ENCODE results near the gene SORCS2.
A peak's percentile ranks its signal among the peaks of the same experiment; 100 is the strongest.

SORCS2 gene

DNA sequence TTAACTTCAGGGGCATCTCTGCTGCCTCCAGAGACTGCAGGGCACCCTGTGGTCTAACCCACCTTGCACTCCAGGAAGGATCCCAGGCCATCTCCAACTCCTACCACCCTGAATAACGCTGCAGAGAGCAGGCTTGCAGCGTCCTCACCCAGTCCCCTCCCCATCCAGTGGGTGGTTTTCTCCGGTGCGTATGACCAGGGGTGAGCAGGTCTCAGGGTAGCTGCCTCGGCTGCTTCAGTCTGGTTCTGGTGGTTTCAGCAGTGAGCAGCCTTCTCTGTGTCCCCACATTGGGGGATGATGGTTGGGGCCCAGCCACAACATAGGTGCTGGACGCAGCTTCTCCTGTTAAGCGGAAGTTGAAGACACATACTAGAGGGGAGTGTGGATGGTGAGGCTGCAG, 38.6 kb upstream of the SORCS2 start:
- in situ Hi-C loops (cut with HindIII; ENCODE audit: low pct_ligation_motif_present, low sequenced_read_pairs) = no loop called here
- Histone ChIP-seq H3K27me3 (replicated peaks) (peaks cover 11% of the 10 kb centered on the region), H3K36me3 (replicated peaks) (no peaks in the 10 kb centered on the region), H3K27ac (no peak overlapping the region), H3K4me3 (ENCODE audit: low read depth, low read length) (no peak overlapping the region)
- TF ChIP-seq, protein P1, sequence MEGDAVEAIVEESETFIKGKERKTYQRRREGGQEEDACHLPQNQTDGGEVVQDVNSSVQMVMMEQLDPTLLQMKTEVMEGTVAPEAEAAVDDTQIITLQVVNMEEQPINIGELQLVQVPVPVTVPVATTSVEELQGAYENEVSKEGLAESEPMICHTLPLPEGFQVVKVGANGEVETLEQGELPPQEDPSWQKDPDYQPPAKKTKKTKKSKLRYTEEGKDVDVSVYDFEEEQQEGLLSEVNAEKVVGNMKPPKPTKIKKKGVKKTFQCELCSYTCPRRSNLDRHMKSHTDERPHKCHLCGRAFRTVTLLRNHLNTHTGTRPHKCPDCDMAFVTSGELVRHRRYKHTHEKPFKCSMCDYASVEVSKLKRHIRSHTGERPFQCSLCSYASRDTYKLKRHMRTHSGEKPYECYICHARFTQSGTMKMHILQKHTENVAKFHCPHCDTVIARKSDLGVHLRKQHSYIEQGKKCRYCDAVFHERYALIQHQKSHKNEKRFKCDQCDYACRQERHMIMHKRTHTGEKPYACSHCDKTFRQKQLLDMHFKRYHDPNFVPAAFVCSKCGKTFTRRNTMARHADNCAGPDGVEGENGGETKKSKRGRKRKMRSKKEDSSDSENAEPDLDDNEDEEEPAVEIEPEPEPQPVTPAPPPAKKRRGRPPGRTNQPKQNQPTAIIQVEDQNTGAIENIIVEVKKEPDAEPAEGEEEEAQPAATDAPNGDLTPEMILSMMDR (IDR thresholded peaks at IDR 0.05; ENCODE audit: low read depth, low read length, missing control alignments) = no peak
- DNase-seq = no peak

DNA sequence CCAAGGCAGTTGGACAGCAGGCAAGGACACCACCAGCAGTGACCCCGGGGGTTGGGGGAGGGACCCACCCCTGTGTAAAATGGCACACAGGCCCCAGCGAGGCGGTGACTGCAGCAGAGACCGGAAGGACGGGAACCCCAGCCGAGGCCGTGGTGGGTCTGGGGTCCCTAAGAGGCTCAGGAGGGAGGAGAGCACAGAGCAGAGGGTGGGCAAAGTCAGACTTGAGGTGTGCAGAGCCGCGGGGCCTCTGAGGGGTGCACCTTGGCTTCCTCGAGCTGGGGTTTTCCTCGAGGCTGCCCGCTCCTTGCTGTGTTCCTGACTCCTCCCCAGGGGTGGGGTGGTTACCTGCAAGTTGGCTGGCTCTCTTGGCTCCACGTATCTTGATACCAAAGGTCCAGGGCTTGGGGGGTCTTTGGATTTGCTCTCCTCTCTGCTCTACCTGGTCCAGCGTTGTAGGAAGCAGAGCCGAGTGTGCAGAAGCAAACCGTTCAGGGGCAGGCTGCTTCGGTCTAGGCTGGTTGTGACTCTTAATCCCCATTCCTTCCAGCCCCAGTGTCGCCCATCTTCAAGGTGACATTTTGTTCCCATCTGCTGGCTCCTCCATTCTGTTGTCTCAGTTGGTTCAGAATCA, 37.9 kb upstream of the SORCS2 start:
- no peaks in the 10 kb centered on the region for H3K36me3 ChIP-seq (replicated peaks)
- H3K4me3 ChIP-seq (ENCODE audit: low read depth, low read length) = no peak overlapping the region
- no peak overlapping the region for H3K27ac ChIP-seq
- TF ChIP-seq, protein P1 (IDR thresholded peaks at IDR 0.05; ENCODE audit: low read depth, low read length, missing control alignments) = no peak
- peaks cover 11% of the 10 kb centered on the region for H3K27me3 ChIP-seq (replicated peaks)
- no peak for DNase-seq
- in situ Hi-C loops (cut with HindIII; ENCODE audit: low pct_ligation_motif_present, low sequenced_read_pairs) = no loop called here

DNA sequence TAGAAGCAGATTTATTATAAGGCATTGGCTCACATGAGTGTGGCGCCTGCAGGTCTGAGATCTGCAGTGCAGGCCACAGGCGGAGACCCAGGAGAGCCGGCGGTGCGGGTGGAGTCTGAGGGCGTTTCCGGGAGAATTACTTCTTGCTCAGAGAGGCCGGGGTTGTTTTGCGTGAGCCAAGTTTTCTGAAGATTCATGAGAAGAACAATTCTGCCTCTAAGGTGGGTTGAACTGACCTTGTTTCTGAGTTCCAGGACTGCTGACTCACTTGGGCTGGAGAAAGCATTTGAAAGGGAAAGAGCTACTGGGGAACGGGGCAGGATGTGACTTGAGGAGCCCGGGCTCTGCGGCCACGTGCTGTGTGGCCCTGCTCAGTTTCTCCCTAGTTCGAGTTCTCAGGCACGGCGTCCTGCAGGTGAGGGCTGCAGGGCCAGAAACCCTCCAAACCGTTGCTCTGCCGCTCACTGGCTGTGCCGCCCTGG, 36.7 kb upstream of the SORCS2 start:
- in situ Hi-C loops (cut with HindIII; ENCODE audit: low pct_ligation_motif_present, low sequenced_read_pairs) = no loop called here
- TF ChIP-seq, protein P1 (IDR thresholded peaks at IDR 0.05; ENCODE audit: low read depth, low read length, missing control alignments) = no peak
- H3K4me3 ChIP-seq (ENCODE audit: low read depth, low read length) = no peak overlapping the region
- H3K27ac ChIP-seq = no peak overlapping the region
- H3K36me3 ChIP-seq (replicated peaks) = no peaks in the 10 kb centered on the region
- peaks cover 9% of the 10 kb centered on the region for H3K27me3 ChIP-seq (replicated peaks)
- DNase-seq = no peak

DNA sequence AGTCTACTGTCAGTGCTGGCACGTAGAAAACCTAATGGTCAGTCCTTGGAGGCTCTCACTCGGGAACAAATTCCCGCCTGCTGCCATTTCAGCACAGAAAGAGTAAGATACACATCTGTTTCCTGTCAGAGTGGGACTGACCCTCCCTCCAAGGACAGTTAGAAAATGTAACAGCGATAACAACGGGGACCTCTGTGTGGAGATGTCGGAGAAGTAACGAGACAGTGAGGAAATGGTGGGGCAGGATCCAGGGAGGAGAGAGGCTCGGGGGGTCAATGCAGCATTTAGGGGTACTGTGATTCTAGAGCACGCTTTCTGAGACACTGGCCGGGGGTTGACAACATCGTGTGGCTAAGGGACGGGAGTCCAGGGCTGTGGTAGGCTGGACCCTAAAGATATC, 36.0 kb upstream of the SORCS2 start:
- TF ChIP-seq, protein P1 (IDR thresholded peaks at IDR 0.05; ENCODE audit: low read depth, low read length, missing control alignments) = no peak
- in situ Hi-C loops (cut with HindIII; ENCODE audit: low pct_ligation_motif_present, low sequenced_read_pairs) = no loop called here
- H3K36me3 ChIP-seq (replicated peaks) = no peaks in the 10 kb centered on the region
- H3K27ac ChIP-seq = no peak overlapping the region
- DNase-seq = no peak
- no peak overlapping the region for H3K4me3 ChIP-seq (ENCODE audit: low read depth, low read length)
- H3K27me3 ChIP-seq (replicated peaks) = peaks cover 3% of the 10 kb centered on the region

DNA sequence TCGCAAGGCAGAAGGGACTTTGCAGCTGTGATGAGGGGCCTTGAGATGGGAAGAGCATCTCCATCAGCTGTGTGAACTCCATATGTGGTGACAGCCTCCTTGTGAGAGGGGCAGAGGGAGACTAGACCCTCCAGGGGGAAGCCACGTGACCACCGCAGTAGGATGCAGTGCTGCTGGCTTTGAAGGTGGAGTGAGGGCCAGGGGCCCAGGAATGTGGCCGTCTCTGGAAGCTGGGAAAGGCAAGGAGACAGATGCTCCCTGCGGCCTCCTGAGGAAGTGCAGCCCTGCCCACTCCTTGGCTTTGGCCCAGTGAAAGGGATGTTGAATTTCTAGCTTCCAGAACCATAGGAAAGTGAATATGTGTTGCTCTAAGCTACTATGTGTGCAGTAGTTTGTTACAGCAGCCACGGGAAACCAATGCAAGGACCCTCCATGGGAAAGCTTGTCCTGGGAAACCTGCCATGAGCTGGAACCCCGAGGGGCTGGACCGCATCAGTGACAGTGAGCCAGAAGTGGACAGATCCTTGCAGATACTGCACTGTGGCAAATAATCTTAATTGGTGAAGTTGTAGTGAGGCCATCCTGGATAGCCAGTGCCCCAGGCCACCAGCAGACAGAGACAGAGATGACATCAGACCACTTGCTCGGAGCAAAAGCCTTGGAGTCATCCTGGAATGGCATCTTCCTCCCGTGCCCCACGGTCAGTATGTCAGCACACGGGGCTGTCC, 35.4 kb upstream of the SORCS2 start:
- no peak overlapping the region for H3K4me3 ChIP-seq (ENCODE audit: low read depth, low read length)
- TF ChIP-seq, protein P1 (IDR thresholded peaks at IDR 0.05; ENCODE audit: low read depth, low read length, missing control alignments) = peak; percentile 86
- H3K27me3 ChIP-seq (replicated peaks) = peaks cover 2% of the 10 kb centered on the region
- H3K27ac ChIP-seq = no peak overlapping the region
- DNase-seq = peak; percentile 26
- in situ Hi-C loops (cut with HindIII; ENCODE audit: low pct_ligation_motif_present, low sequenced_read_pairs) = no loop called here
- no peaks in the 10 kb centered on the region for H3K36me3 ChIP-seq (replicated peaks)

Data from brain microvascular endothelial cell (primary cell).